Chondrocyte (in vitro differentiated cells): ENCODE results near the gene GRAMD1B. TPM values are rescaled to one million over a fixed set of nuclear protein-coding genes. Genes with fewer than 3 reads are reported as not detected.

ENCODE experiments used
- DNase-seq: peaks from one replicate; pipeline ENCODE4 v3.0.0; 2021; ENCODE audit warnings: mixed read lengths, low spot score
- H3K27ac Mint-ChIP-seq: one replicate; pipeline ENCODE4 v1.8.0; 2021; ENCODE audit warnings: mild to moderate bottlenecking, moderate library complexity, mixed read lengths; ENCODE audit not compliant: unreplicated experiment
- H3K27me3 Mint-ChIP-seq: 2 replicates; pipeline ENCODE4 v1.8.0; 2021; ENCODE audit warnings: low read depth, mixed read lengths
- H3K36me3 Mint-ChIP-seq: 2 replicates; pipeline ENCODE4 v1.8.0; 2021; ENCODE audit warnings: low read depth, mixed read lengths
- H3K4me1 Mint-ChIP-seq: 2 replicates; pipeline ENCODE4 v1.8.0; 2021; ENCODE audit warnings: low read depth, mild to moderate bottlenecking, mixed read lengths
- H3K4me3 Mint-ChIP-seq: one replicate; pipeline ENCODE4 v1.8.0; 2021; ENCODE audit warnings: mild to moderate bottlenecking, moderate library complexity, mixed read lengths; ENCODE audit not compliant: unreplicated experiment
- H3K9me3 Mint-ChIP-seq: 2 replicates; pipeline ENCODE4 v1.8.0; 2021; ENCODE audit warnings: low read depth, mixed read lengths
- CTCF ChIP-seq: fragments of 200-600 bp; sonication (generic); IDR thresholded peaks from 2 replicates; pipeline ENCODE4 v1.5.0; 2021; ENCODE audit warnings: antibody characterized with exemption, mild to moderate bottlenecking, moderate library complexity
- total RNA-seq: library from RNA; stranded (reverse); gene quantifications from 3 replicates; pipeline ENCODE4 v1.2.1, GENCODE V29; 2021

Gene GRAMD1B
- total RNA-seq, 1 donor from 2014 or later: 0.99 TPM

DNA sequence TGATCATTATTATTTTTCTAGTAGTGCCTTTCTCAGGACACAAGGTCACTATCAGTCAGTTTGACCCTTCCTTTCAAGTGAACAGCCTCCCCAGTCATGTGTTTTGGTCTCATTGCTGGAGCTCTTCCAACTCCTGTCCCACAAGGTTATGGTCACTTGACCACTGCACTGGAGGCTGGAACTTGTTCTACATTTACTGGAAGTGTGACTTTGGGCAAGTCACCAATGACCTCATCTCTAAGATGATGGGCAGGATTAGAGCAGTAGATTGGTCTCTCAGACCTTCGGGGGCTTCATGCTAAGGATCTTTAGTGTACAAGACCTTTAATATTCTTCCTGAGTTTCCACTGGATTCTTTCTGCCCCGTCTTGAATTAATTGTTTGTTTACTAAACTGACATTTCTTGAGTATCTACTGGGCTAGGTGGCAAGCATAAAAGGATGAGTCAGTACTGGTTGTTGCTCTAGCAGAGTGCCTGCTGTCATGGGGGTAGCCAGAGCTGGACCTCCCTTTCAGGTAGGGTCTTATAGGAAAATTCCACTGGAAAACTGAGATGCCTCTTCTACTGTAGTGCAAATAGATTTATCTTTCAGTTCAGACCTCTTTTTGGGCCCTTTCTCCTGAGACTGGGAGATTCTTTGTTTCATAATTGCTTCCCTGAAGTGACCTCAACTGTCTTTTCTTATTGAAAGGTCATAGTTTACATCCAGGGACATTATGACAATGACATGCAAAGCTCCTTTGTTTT lies 106.8 kb downstream of the GRAMD1B start:
- Mint-ChIP-seq H3K4me3 (no peak overlapping the region), H3K27ac (no peak overlapping the region), H3K36me3 (no peaks in the 10 kb centered on the region), H3K27me3 (no peaks in the 10 kb centered on the region), H3K4me1 (no peaks in the 10 kb centered on the region), H3K9me3 (no peaks in the 10 kb centered on the region)
- no peak for DNase-seq
- TF ChIP-seq CTCF: no peak

DNA sequence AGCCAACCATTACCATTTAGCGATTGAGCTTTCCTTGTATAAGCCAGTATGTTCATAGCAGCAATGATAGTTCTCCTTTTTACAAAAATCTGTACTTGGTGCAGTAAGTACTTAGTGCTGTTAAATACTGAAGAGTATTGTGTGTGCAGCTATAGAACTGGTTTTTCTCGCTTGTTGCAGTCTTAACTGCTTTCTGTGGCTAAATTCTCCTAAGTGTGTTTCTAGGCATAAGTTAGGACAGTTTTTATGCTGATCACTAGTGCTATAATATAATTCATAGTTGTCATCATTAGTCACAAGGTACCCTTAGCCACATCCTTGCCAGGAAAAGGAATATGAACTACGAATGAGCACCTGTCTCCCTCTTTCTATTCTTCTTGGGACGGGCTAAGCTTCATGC lies 107.7 kb downstream of the GRAMD1B start:
- no peaks in the 10 kb centered on the region for H3K9me3 Mint-ChIP-seq
- H3K4me3 Mint-ChIP-seq: no peak overlapping the region
- no peaks in the 10 kb centered on the region for H3K36me3 Mint-ChIP-seq
- no peaks in the 10 kb centered on the region for H3K27me3 Mint-ChIP-seq
- TF ChIP-seq CTCF: no peak
- no peak overlapping the region for H3K27ac Mint-ChIP-seq
- no peak for DNase-seq
- H3K4me1 Mint-ChIP-seq: no peaks in the 10 kb centered on the region

DNA sequence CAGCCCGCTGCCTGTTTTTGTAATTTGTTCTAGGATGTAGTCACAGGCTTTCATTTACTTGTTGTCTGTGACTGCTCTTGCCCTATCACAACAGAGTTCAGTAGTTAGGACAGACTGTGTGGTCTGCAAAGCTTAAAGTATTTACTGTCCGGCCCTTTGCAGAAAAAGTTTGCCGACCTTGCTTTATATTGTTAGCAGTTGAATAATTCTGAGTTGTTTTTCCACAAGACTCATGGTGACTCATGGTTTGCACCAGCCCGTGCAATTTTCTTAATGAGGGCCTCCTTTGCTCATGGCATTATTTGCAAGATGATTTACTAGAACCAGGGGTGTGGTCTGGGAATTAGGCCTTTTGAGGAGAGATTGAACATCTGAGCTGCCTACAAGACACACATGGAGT lies 113.7 kb downstream of the GRAMD1B start:
- Mint-ChIP-seq H3K4me3 (no peak overlapping the region), H3K4me1 (no peaks in the 10 kb centered on the region), H3K27ac (no peak overlapping the region), H3K27me3 (no peaks in the 10 kb centered on the region), H3K36me3 (no peaks in the 10 kb centered on the region), H3K9me3 (no peaks in the 10 kb centered on the region)
- DNase-seq: no peak
- no peak for TF ChIP-seq CTCF

DNA sequence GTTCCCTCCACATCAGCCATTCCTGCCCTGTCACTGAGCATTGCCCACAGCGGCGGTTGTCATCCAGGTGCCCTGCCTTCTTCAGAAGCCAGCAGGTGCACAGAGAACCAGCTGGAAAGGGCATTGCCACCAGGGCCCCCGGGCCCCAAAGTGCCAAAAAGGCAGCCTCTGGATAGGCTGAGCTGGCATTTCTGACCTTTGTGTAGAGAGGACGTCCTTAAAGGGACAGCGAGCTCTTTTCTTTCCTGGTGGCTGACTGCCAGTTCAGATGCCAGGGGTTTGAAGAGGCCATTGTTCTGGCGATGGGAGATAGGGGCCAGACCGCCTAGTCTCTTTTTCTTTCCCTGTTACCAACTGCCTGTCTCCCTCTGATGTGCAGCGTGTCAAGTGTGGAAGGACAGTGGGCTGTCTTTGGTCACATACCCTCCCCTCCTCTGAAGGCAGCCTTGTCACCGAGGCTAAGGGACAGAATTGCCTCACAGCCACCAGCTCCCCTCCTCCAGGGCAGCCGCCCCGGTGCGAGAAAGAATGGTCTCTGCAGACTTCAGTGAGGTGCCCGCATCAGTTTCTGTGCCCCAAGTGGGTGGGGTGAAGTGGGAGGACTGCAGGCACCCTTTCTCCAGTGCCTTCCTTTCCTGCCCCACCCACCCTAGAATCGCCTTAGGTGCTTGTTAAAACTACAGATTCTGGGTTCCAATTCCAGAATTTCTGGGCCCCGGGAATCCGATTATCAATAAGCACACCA lies 114.7 kb downstream of the GRAMD1B start:
- Mint-ChIP-seq H3K36me3 (no peaks in the 10 kb centered on the region), H3K27me3 (no peaks in the 10 kb centered on the region), H3K4me1 (no peaks in the 10 kb centered on the region), H3K4me3 (no peak overlapping the region), H3K27ac (no peak overlapping the region), H3K9me3 (no peaks in the 10 kb centered on the region)
- DNase-seq: no peak
- TF ChIP-seq CTCF: no peak

DNA sequence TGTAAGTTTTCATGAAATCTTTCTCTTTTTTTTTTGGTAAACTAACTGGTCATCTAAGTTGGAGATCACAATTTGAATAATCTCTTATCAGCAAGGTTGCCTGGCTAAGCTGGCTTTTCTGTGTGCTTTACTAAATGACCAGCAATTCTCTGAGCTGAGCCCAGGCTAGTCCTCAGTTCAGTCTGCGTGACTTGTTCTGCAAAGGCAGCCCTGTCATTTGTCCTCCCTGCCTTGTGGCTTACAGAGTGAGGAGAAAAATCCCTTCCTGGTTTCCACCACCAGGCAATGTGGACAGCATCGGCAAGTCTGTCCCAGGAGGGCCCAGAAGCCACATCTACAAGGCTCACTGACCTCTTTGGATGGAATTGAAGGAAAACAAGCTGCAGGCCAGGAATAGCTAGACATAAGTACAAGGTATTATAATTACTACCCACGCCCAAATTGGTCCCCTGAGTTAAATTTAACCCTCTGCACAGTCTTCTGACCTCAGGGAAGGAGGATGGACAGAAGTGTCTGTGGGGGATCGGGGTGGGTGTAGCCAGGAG lies 115.7 kb downstream of the GRAMD1B start:
- H3K9me3 Mint-ChIP-seq: no peaks in the 10 kb centered on the region
- no peak for DNase-seq
- no peak overlapping the region for H3K27ac Mint-ChIP-seq
- no peak overlapping the region for H3K4me3 Mint-ChIP-seq
- no peaks in the 10 kb centered on the region for H3K36me3 Mint-ChIP-seq
- H3K4me1 Mint-ChIP-seq: no peaks in the 10 kb centered on the region
- H3K27me3 Mint-ChIP-seq: no peaks in the 10 kb centered on the region
- TF ChIP-seq CTCF: no peak
